ENCODE results near the gene SLC35E4. TPM values are rescaled to one million over a fixed set of nuclear protein-coding genes. Genes with fewer than 3 reads are reported as not detected.
A peak's percentile ranks its signal among the peaks of the same experiment; 100 is the strongest.

The SLC35E4 gene
- total RNA-seq, 1 experiment from 2014 or later, result 5.3 TPM

GRCh38 chr22:30689622-30690021 lies 54.0 kb downstream of the SLC35E4 start:
- no peaks in the 10 kb centered on the region for H3K9me3 Mint-ChIP-seq
- no peaks in the 10 kb centered on the region for H3K36me3 Mint-ChIP-seq
- H3K27me3 Mint-ChIP-seq (ENCODE audit: low read depth), result peaks cover 6% of the 10 kb centered on the region; the same call in 1 of the 2 replicates
- POLR2A ChIA-PET, result no interaction called here
- no peak for ATAC-seq
- H3K4me1 Mint-ChIP-seq, result peaks cover 7% of the 10 kb centered on the region
- CTCF ChIA-PET, result no interaction called here
- H3K4me3 Mint-ChIP-seq, result no peak overlapping the region
- H3K27ac Mint-ChIP-seq, result 0 out of 2 replicates have a peak overlapping the region, but pooled peaks have one; percentile 11
- no peak for TF ChIP-seq TEAD1 (CRISPR knock-in tag; IDR thresholded peaks at IDR 0.05)
- no peak for TF ChIP-seq ZNF281 (CRISPR knock-in tag; IDR thresholded peaks at IDR 0.05)
- no peak for TF ChIP-seq STAT6 (CRISPR knock-in tag; conservative IDR thresholded peaks at IDR 0.05; ENCODE audit: low read depth)
- TF ChIP-seq CBFB (CRISPR knock-in tag; IDR thresholded peaks at IDR 0.05; ENCODE audit: low read depth), result no peak
- no peak for TF ChIP-seq ERG (CRISPR knock-in tag; IDR thresholded peaks at IDR 0.05)
- TF ChIP-seq KAT7 (CRISPR knock-in tag; IDR thresholded peaks at IDR 0.05; ENCODE audit: borderline replicate concordance), result no peak
- TF ChIP-seq PREB (CRISPR knock-in tag; IDR thresholded peaks at IDR 0.05; ENCODE audit: borderline replicate concordance), result no peak
- TF ChIP-seq GRHL2 (CRISPR knock-in tag; IDR thresholded peaks at IDR 0.05; ENCODE audit: insufficient replicate concordance, severe bottlenecking), result no peak
- no peak for TF ChIP-seq EMX1 (CRISPR knock-in tag; IDR thresholded peaks at IDR 0.05)
- TF ChIP-seq RELA (CRISPR knock-in tag; IDR thresholded peaks at IDR 0.05; ENCODE audit: borderline replicate concordance), result no peak
- TF ChIP-seq GABPB1 (CRISPR knock-in tag; IDR thresholded peaks at IDR 0.05), result no peak
- TF ChIP-seq USF2 (CRISPR knock-in tag; IDR thresholded peaks at IDR 0.05), result no peak
- TF ChIP-seq JUN (CRISPR knock-in tag; IDR thresholded peaks at IDR 0.05), result no peak
- TF ChIP-seq IRF2 (CRISPR knock-in tag; IDR thresholded peaks at IDR 0.05; ENCODE audit: borderline replicate concordance, low read depth), result no peak
- no peak for TF ChIP-seq GTF2I (CRISPR knock-in tag; conservative IDR thresholded peaks at IDR 0.05)
- no peak for DNase-seq (ENCODE audit: low spot score)

- ATAC-seq (no peak), DNase-seq (ENCODE audit: low spot score) (no peak)
- ChIA-PET POLR2A (no interaction called here), CTCF (interaction anchor here (0.6 to 1.5 kb wide), 3 partner anchors 56 to 633 kb away, joined by 3 to 5 read pairs (median 3); partner anchors contain the start of gene SLC35E4)
- no peak for TF ChIP-seq SMAD3 (CRISPR knock-in tag; IDR thresholded peaks at IDR 0.05; ENCODE audit: borderline replicate concordance)
- no peak for TF ChIP-seq TCF7 (CRISPR knock-in tag; IDR thresholded peaks at IDR 0.05; ENCODE audit: low read depth)
- no peak for TF ChIP-seq PRRX2 (CRISPR knock-in tag; IDR thresholded peaks at IDR 0.05)
- TF ChIP-seq ZNF317 (CRISPR knock-in tag; IDR thresholded peaks at IDR 0.05; ENCODE audit: borderline replicate concordance, low read depth), result no peak
- no peak for TF ChIP-seq ZNF423 (CRISPR knock-in tag; IDR thresholded peaks at IDR 0.05)
- no peak for TF ChIP-seq ZNF281 (CRISPR knock-in tag; IDR thresholded peaks at IDR 0.05)
- TF ChIP-seq USF1 (CRISPR knock-in tag; IDR thresholded peaks at IDR 0.05), result no peak
- TF ChIP-seq ETV6 (CRISPR knock-in tag; IDR thresholded peaks at IDR 0.05), result no peak
- Mint-ChIP-seq H3K4me1 (peaks cover 16% of the 10 kb centered on the region), H3K27ac (peak overlapping the region; percentile 64; the same call in 1 of the 2 replicates), H3K27me3 (ENCODE audit: low read depth) (peaks cover 19% of the 10 kb centered on the region), H3K4me3 (no peak overlapping the region), H3K9me3 (no peaks in the 10 kb centered on the region), H3K36me3 (no peaks in the 10 kb centered on the region)
Measured at GRCh38 chr22:30691204-30691603, 55.6 kb downstream of the SLC35E4 start.

Data from WTC11 (cell line).